Parathyroid adenoma (tissue), 2 donors: Measurements from ENCODE around the gene TRAF5.

ENCODE experiments used
- H2AFZ ChIP-seq: fragments of 300-600 bp; sonication (generic); one replicate; pipeline ENCODE4 v1.7.0; 2017; ENCODE audit warnings: antibody characterized with exemption, mild to moderate bottlenecking
- H3K27ac ChIP-seq: fragments of 300-600 bp; sonication (generic); one replicate; pipeline ENCODE4 v1.7.0; 2017
- H3K27me3 ChIP-seq: fragments of 300-600 bp; sonication (generic); one replicate; pipeline ENCODE4 v1.7.0; 2017; ENCODE audit warnings: low read length; ENCODE audit not compliant: control insufficient read depth, insufficient read depth
- H3K36me3 ChIP-seq: fragments of 300-600 bp; sonication (generic); one replicate; pipeline ENCODE4 v1.7.0; 2017; ENCODE audit warnings: low read length; ENCODE audit not compliant: control insufficient read depth, insufficient read depth
- H3K4me1 ChIP-seq: fragments of 300-600 bp; sonication (generic); one replicate; pipeline ENCODE4 v1.7.0; 2017; ENCODE audit warnings: control low read depth
- H3K4me2 ChIP-seq: fragments of 300-600 bp; sonication (generic); one replicate; pipeline ENCODE4 v1.7.0; 2017; ENCODE audit warnings: low read length
- H3K4me3 ChIP-seq: fragments of 300-600 bp; sonication (generic); one replicate; pipeline ENCODE4 v1.7.0; 2017; ENCODE audit warnings: low read depth, low read length
- H3K79me2 ChIP-seq: fragments of 300-600 bp; sonication (generic); one replicate; pipeline ENCODE4 v1.7.0; 2017; ENCODE audit warnings: control low read depth
- H3K9ac ChIP-seq: fragments of 300-600 bp; sonication (generic); one replicate; pipeline ENCODE4 v1.7.0; 2017; ENCODE audit warnings: mild to moderate bottlenecking
- H3K9me3 ChIP-seq: fragments of 300-600 bp; sonication (generic); one replicate; pipeline ENCODE4 v1.7.0; 2017; ENCODE audit warnings: low read length; ENCODE audit not compliant: control insufficient read depth
- CTCF ChIP-seq: fragments of 300-600 bp; sonication (generic); IDR thresholded peaks from one replicate; pipeline ENCODE4 v1.7.0; 2017; ENCODE audit warnings: antibody characterized with exemption, mild to moderate bottlenecking
- donor health status: primary hyperparathyroidism.

TRAF5 gene

GRCh38 chr1:211327346-211327921 is 801 bp downstream of the TRAF5 start:
- Histone ChIP-seq H3K36me3 (no peaks in the 10 kb centered on the region), H3K4me2 (peak overlapping the region; percentile 85), H3K4me3 (peak overlapping the region; percentile 50), H3K9ac (no peak overlapping the region), H3K9me3 (no peaks in the 10 kb centered on the region), H3K79me2 (no peaks in the 10 kb centered on the region), H2AFZ (peak overlapping the region; percentile 68), H3K27ac (no peak overlapping the region), H3K4me1 (no peaks in the 10 kb centered on the region), H3K27me3 (no peaks in the 10 kb centered on the region)
- TF ChIP-seq CTCF: no peak

GRCh38 chr1:211328084-211328694 is 1.6 kb downstream of the TRAF5 start:
- H3K4me3 ChIP-seq: no peak overlapping the region

GRCh38 chr1:211328866-211329475 is 2.3 kb downstream of the TRAF5 start:
- no peak overlapping the region for H3K4me2 ChIP-seq
- no peak for TF ChIP-seq CTCF
- H3K4me1 ChIP-seq: no peaks in the 10 kb centered on the region
- no peak overlapping the region for H3K4me3 ChIP-seq
- no peak overlapping the region for H3K27ac ChIP-seq
- H2AFZ ChIP-seq: no peak overlapping the region
- no peak overlapping the region for H3K9ac ChIP-seq
- no peaks in the 10 kb centered on the region for H3K36me3 ChIP-seq
- H3K79me2 ChIP-seq: no peaks in the 10 kb centered on the region
- no peaks in the 10 kb centered on the region for H3K27me3 ChIP-seq
- H3K9me3 ChIP-seq: no peaks in the 10 kb centered on the region

More at GRCh38 chr1:211328084-211328694, 1.6 kb downstream of the TRAF5 start:
- Histone ChIP-seq H2AFZ (no peak overlapping the region), H3K27me3 (no peaks in the 10 kb centered on the region), H3K9me3 (no peaks in the 10 kb centered on the region), H3K4me2 (no peak overlapping the region), H3K9ac (no peak overlapping the region), H3K79me2 (no peaks in the 10 kb centered on the region), H3K36me3 (no peaks in the 10 kb centered on the region), H3K4me1 (no peaks in the 10 kb centered on the region), H3K27ac (no peak overlapping the region)
- TF ChIP-seq CTCF: no peak

GRCh38 chr1:211329764-211330201 is 3.1 kb downstream of the TRAF5 start:
- no peak overlapping the region for H3K27ac ChIP-seq
- TF ChIP-seq CTCF: no peak
- H3K36me3 ChIP-seq: no peaks in the 10 kb centered on the region
- no peak overlapping the region for H3K9ac ChIP-seq
- H3K4me1 ChIP-seq: no peaks in the 10 kb centered on the region
- no peaks in the 10 kb centered on the region for H3K27me3 ChIP-seq
- no peak overlapping the region for H3K4me3 ChIP-seq
- no peaks in the 10 kb centered on the region for H3K79me2 ChIP-seq
- H3K9me3 ChIP-seq: no peaks in the 10 kb centered on the region
- H3K4me2 ChIP-seq: no peak overlapping the region
- no peak overlapping the region for H2AFZ ChIP-seq
